Ishikawa (cell line): Measurements from ENCODE around the gene AKR1E2.

Experiments
- CEBPB ChIP-seq: IDR thresholded peaks from 2 replicates; pipeline ENCODE4 v1.6.1; 2012
- CREB1 ChIP-seq: IDR thresholded peaks from 2 replicates; pipeline ENCODE4 v1.6.1; 2012; ENCODE audit warnings: low read depth
- EGR1 ChIP-seq: IDR thresholded peaks from 2 replicates; pipeline ENCODE4 v1.6.1; 2012
- EP300 ChIP-seq: IDR thresholded peaks from 2 replicates; pipeline ENCODE4 v1.6.1; 2012; ENCODE audit warnings: borderline replicate concordance
- FOXM1 ChIP-seq: IDR thresholded peaks from 2 replicates; pipeline ENCODE4 v1.6.1; 2012; ENCODE audit warnings: low read depth, borderline replicate concordance
- NFIC ChIP-seq: IDR thresholded peaks from 2 replicates; pipeline ENCODE4 v1.6.1; 2012
- RAD21 ChIP-seq: IDR thresholded peaks from 2 replicates; pipeline ENCODE4 v1.6.1; 2012; ENCODE audit warnings: low read depth
- REST ChIP-seq: IDR thresholded peaks from 2 replicates; pipeline ENCODE4 v1.6.1; 2012; ENCODE audit warnings: low read depth, mild to moderate bottlenecking
- TAF1 ChIP-seq: IDR thresholded peaks from 2 replicates; pipeline ENCODE4 v1.6.1; 2012; ENCODE audit warnings: low read depth, mild to moderate bottlenecking
- TCF12 ChIP-seq: IDR thresholded peaks from 2 replicates; pipeline ENCODE4 v1.6.1; 2012; ENCODE audit warnings: low read depth
- TEAD4 ChIP-seq: IDR thresholded peaks from 2 replicates; pipeline ENCODE4 v1.6.1; 2012
- YY1 ChIP-seq: IDR thresholded peaks from 2 replicates; pipeline ENCODE4 v1.6.1; 2012; ENCODE audit warnings: low read depth
- ZBTB7A ChIP-seq: IDR thresholded peaks from 2 replicates; pipeline ENCODE4 v1.6.1; 2012; ENCODE audit warnings: low read depth
- TF ChIP-seq, protein P1 (sequence below): IDR thresholded peaks from 2 replicates; pipeline ENCODE4 v1.6.1; 2012
- TF ChIP-seq, protein P2 (sequence below): IDR thresholded peaks from 2 replicates; pipeline ENCODE4 v1.6.1; 2012

AKR1E2 gene

DNA sequence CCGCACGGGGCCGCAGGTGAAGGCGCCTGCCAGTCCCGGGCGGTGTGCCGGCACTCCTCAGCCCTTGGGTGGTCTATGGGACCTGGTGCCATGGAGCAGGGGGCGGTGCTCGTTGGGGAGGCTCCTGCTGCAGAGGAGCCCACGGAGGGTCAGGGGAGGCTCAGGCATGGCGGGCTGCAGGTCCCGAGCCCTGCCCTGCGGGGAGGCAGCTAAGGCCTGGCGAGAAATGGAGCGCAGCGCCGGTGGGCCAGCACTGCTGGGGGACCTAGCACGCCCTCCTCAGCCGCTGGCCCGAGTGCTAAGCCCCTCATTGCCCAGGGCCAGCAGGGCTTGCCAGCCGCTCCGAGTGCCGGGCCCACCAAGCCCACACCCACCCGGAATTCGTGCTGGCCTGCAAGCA, 18.9 kb downstream of the AKR1E2 start:
- TF ChIP-seq REST (no peak), TEAD4 (no peak), CEBPB (no peak), NFIC (no peak), CREB1 (no peak), EP300 (no peak), FOXM1 (no peak), TCF12 (no peak), EGR1 (no peak), RAD21 (no peak), ZBTB7A (no peak), TAF1 (no peak), YY1 (no peak)
- TF ChIP-seq, protein P1, sequence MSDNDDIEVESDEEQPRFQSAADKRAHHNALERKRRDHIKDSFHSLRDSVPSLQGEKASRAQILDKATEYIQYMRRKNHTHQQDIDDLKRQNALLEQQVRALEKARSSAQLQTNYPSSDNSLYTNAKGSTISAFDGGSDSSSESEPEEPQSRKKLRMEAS: no peak
- TF ChIP-seq, protein P2, sequence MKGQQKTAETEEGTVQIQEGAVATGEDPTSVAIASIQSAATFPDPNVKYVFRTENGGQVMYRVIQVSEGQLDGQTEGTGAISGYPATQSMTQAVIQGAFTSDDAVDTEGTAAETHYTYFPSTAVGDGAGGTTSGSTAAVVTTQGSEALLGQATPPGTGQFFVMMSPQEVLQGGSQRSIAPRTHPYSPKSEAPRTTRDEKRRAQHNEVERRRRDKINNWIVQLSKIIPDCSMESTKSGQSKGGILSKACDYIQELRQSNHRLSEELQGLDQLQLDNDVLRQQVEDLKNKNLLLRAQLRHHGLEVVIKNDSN: no peak

DNA sequence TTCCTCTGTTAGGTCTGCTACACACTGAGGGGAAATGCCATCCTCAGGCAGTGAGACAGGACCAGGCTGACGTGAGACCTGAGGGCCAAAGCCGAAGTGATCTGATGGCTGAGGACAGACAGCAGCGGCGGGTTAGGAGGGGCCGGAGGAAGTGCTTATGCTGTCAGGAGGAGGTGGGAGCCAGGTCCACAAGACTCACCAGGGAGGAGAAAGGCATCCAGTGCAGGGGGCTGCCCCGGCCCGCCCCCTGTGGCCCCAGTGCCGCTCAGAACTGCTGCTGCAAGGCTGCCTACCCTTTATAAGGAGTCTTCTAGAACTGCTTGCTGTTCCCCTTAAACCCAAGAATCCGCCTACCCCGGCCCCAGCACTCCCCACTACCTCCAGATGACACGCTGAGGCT, 19.8 kb downstream of the AKR1E2 start:
- TF ChIP-seq ZBTB7A: no peak
- TF ChIP-seq CEBPB: no peak
- TF ChIP-seq TEAD4: no peak
- no peak for TF ChIP-seq EP300
- TF ChIP-seq, protein P1: no peak
- TF ChIP-seq, protein P2: no peak
- TF ChIP-seq NFIC: no peak
- no peak for TF ChIP-seq YY1
- TF ChIP-seq REST: no peak
- no peak for TF ChIP-seq CREB1
- TF ChIP-seq EGR1: no peak
- TF ChIP-seq RAD21: no peak
- TF ChIP-seq TCF12: no peak
- no peak for TF ChIP-seq FOXM1
- TF ChIP-seq TAF1: no peak

- no peak for TF ChIP-seq CEBPB
- no peak for TF ChIP-seq TEAD4
- no peak for TF ChIP-seq TAF1
- no peak for TF ChIP-seq FOXM1
These were observed 20.8 kb downstream of the AKR1E2 start for GRCh38 chr10:4846775-4847174.

DNA sequence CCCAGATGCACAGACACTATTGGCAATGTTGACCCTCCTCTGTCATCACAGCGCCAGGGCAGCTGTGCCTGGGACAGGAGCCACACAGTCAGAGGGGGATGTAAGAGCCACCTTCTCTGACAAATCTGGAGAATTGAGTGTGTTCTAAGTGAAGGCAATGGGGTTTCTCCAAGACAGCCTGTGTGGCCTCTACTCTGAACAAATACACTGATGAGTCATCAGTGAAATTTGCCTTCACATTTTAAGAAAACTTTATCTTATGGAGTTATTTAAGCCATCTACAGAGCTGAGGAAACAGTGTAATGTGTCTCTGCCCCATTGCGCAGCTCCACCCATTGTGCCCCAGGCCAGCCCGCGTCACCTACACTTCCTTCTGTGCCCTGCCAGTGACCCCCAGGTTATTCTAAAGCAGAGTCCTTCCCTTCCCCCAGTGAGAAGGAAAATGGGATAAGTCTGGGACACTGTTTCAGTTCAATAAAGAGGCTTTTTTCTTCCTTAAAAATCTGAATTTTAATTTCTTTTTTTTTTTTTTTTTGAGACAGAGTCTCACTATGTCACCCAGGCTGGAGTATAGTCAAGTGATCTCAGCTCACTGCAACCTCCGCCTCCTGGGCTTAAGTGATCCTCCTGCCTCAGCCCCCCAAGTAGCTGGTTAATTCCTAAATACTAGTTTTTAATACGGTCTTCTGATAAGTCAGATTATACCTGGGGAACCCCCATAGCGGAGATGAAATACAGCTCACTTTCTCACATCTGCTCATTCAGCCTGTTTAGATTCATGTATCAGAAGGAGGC, 21.8 kb downstream of the AKR1E2 start:
- TF ChIP-seq CEBPB: no peak
- no peak for TF ChIP-seq YY1
- no peak for TF ChIP-seq TCF12
- no peak for TF ChIP-seq EP300
- no peak for TF ChIP-seq CREB1
- no peak for TF ChIP-seq FOXM1
- TF ChIP-seq, protein P1: no peak
- TF ChIP-seq, protein P2: no peak
- no peak for TF ChIP-seq TAF1
- no peak for TF ChIP-seq RAD21
- TF ChIP-seq TEAD4: no peak
- no peak for TF ChIP-seq NFIC
- TF ChIP-seq EGR1: no peak
- TF ChIP-seq ZBTB7A: no peak
- no peak for TF ChIP-seq REST
